Activated CD4-positive, alpha-beta memory T cell treated with anti-CD3 and anti-CD28 coated beads, Interleukin-2, amount 10 ng/mL, durations not matched to agents 7 days and 5 days (primary cell): Measurements from ENCODE around the gene METTL9. TPM values are rescaled to one million over a fixed set of nuclear protein-coding genes. Genes with fewer than 3 reads are reported as not detected.

Experiments used
- CTCF ChIA-PET: fragments of 350-600 bp; sonication (Branson Sonifier 250); formaldehyde crosslinking; loops from one replicate; lab custom pipeline; 2021; ENCODE audit warnings: antibody characterized with exemption, inconsistent platforms; lab: Charles Lee
- POLR2A ChIA-PET: fragments of 350-600 bp; sonication (Branson Sonifier 250); formaldehyde crosslinking; loops from one replicate; lab custom pipeline; 2021; ENCODE audit warnings: antibody characterized with exemption; lab: Charles Lee
- DNase-seq: peaks from one replicate; pipeline ENCODE4 v3.0.0-alpha.2; 2020
- H3K27ac Mint-ChIP-seq: one replicate; pipeline ENCODE4 v1.8.0; 2021; ENCODE audit warnings: mild to moderate bottlenecking, mixed read lengths
- H3K27me3 Mint-ChIP-seq: one replicate; pipeline ENCODE4 v1.8.0; 2021; ENCODE audit warnings: mixed read lengths
- H3K36me3 Mint-ChIP-seq: one replicate; pipeline ENCODE4 v1.8.0; 2021; ENCODE audit warnings: low read depth, mixed read lengths
- H3K4me1 Mint-ChIP-seq: one replicate; pipeline ENCODE4 v1.8.0; 2021; ENCODE audit warnings: mixed read lengths
- H3K4me3 Mint-ChIP-seq: one replicate; pipeline ENCODE4 v1.8.0; 2021; ENCODE audit warnings: mild to moderate bottlenecking, mixed read lengths
- H3K9me3 Mint-ChIP-seq: one replicate; pipeline ENCODE4 v1.8.0; 2021; ENCODE audit warnings: mixed read lengths
- total RNA-seq, 2 experiments: library from RNA; stranded (reverse); gene quantifications; one replicate each; pipeline ENCODE4 v1.2.3, GENCODE V29; 2021

The METTL9 gene
- total RNA-seq, 2 experiments from 2014 or later: 84.2 to 86.1 TPM

DNA sequence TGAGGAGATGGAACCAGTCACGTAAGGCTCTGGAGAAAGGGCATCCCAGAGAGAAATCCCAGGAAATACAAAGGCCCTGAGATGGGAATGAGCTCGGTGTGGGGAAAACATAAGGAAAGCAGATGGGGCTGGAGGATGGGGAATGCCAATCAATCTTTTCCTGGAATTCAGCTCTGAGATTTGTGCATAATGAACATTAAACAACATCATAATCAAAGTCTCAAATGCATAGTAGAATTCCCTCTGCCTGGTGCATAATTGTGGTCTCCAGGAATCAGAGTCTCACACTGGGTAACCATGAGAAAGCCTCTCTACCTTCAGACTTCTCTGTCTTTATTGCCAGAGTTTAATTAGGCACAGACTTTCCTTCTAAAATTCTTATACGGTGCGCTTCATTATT is 95.2 kb downstream of the METTL9 start:
- POLR2A ChIA-PET: no interaction called here
- DNase-seq: no peak
- Mint-ChIP-seq H3K4me3 (no peak overlapping the region), H3K4me1 (no peaks in the 10 kb centered on the region), H3K27me3 (peaks cover 7% of the 10 kb centered on the region), H3K36me3 (no peaks in the 10 kb centered on the region), H3K9me3 (no peaks in the 10 kb centered on the region), H3K27ac (no peak overlapping the region)
- CTCF ChIA-PET: interaction anchor here (1.0 kb wide), 1 partner anchor 8 kb away, joined by 3 read pairs; no protein-coding TSS in a partner anchor

DNA sequence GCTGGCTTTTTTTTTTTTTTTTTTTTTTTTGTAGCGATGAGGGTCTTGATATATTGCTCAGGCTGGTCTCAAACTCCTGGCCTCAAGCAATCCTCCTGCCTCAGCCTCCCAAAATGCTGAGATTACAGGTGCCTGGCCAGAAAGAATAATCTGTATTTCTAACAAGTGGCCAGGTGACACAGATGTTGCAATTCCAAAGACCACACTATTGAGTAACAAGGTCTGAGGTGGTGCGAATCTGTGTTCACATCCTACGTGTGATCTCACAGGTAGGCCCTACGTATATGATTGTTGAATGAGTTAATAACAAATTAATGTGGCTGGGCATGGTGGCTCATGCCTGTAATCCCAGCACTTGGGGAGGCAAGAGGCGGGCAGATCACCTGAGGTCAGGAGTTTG is 97.7 kb downstream of the METTL9 start:
- Mint-ChIP-seq H3K27me3 (peaks cover 5% of the 10 kb centered on the region), H3K4me3 (no peak overlapping the region)
- CTCF ChIA-PET: interaction anchor here (0.9 kb wide), 1 partner anchor 40 kb away, joined by 3 read pairs; no protein-coding TSS in a partner anchor

DNA sequence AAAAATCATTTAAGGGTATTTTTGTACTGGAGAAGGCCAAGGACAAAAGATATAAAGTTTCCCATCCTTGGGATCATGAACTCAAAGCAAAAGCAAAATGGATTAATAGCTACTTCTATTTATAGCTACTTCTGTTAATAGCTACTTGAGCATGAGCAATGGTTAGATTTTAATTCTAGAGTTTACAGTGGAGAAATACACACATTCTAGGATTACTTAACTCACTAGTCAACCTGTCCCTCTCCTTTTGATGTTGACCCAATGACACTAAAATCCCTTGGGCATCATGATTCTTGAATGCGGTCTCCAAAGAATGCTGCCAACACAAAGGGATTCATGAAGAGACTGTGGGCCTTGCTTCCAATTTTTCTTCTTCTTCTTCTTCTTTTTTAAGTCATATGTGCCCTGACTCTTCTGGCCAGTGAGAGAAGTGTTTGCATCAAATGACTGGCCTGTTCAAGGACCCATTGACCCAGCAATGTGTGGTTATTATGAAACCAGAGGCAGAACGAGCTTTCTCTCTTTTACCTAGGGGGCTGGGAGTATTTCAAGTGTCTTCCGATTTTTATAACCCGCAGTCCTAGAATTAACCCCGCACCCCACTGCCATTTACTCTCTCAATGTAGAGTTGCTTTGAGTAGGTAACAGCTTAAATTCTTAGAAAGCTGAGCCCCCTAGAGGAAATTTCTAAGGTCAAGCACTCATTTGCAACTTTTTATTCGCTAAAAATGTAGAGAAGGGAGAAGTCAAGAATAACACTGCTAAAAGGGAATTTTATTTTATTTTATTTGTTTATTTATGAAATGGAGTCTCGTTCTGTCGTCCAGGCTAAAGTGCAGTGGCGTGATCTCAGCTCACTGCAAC is 99.0 kb downstream of the METTL9 start:
- Mint-ChIP-seq H3K9me3 (no peaks in the 10 kb centered on the region), H3K36me3 (no peaks in the 10 kb centered on the region), H3K27ac (no peak overlapping the region), H3K27me3 (peaks cover 5% of the 10 kb centered on the region), H3K4me1 (peaks cover 1% of the 10 kb centered on the region), H3K4me3 (no peak overlapping the region)
- no peak for DNase-seq
- CTCF ChIA-PET: interaction anchor here (1.0 to 1.5 kb wide), 2 partner anchors 10 to 41 kb away, joined by 3 to 7 read pairs; no protein-coding TSS in a partner anchor
- POLR2A ChIA-PET: no interaction called here

More for the DNA sequence above, 97.7 kb downstream of the METTL9 start:
- POLR2A ChIA-PET: no interaction called here
- Mint-ChIP-seq H3K27ac (no peak overlapping the region), H3K9me3 (no peaks in the 10 kb centered on the region), H3K36me3 (no peaks in the 10 kb centered on the region), H3K4me1 (no peaks in the 10 kb centered on the region)
- DNase-seq: no peak

DNA sequence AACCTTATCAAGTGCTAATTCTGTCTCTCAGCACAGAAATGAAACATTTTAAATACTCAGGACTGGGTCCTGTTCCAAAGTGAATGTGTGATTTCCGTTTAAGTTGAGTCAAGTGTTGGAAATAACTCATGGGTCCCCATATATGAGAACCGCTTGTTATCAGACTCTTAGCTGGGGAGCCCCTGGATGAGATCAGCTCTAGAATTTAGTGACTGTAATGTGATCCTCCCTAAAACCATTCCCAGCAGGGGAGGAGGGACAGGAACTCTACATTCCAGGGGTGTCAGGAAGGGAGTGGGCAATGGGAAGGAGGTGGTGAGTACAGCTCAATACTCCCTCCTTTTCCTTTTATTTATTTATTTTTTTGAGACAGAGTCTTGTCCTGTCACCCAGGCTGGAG is 101.9 kb downstream of the METTL9 start:
- POLR2A ChIA-PET: no interaction called here
- CTCF ChIA-PET: interaction anchor here (0.6 to 1.7 kb wide), 5 partner anchors 17 to 117 kb away, joined by 3 to 7 read pairs (median 4); no protein-coding TSS in a partner anchor

DNA sequence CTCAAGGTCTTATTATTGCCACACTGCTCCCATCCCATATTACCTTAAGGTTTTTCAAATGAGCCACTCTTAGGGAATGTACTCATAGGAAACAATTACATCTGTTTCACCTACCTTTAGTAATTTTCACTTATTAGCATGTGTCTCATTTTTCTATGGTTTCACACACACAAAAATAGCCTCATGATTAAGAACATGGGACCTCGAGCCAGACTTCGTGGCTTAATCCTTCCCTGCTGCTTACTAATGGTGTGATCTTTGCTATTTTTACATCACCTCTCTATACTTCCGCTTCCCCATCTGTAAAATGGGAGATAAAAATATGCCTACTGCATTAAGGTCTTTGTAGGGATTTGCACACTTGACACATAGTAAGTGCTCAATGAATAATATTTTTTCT is 102.9 kb downstream of the METTL9 start:
- no peaks in the 10 kb centered on the region for H3K9me3 Mint-ChIP-seq
- no peaks in the 10 kb centered on the region for H3K36me3 Mint-ChIP-seq
- ChIA-PET CTCF (interaction anchor here (0.7 kb wide), 1 partner anchor 1194 kb away, joined by 3 read pairs; no protein-coding TSS in a partner anchor), POLR2A (no interaction called here)
- H3K27me3 Mint-ChIP-seq: peaks cover 2% of the 10 kb centered on the region
- H3K4me3 Mint-ChIP-seq: no peak overlapping the region
- peaks cover 7% of the 10 kb centered on the region for H3K4me1 Mint-ChIP-seq
- no peak for DNase-seq
- no peak overlapping the region for H3K27ac Mint-ChIP-seq

More for the DNA sequence above, 101.9 kb downstream of the METTL9 start:
- H3K36me3 Mint-ChIP-seq: no peaks in the 10 kb centered on the region
- DNase-seq: no peak
- no peak overlapping the region for H3K4me3 Mint-ChIP-seq
- no peak overlapping the region for H3K27ac Mint-ChIP-seq
- H3K4me1 Mint-ChIP-seq: peaks cover 7% of the 10 kb centered on the region
- no peaks in the 10 kb centered on the region for H3K9me3 Mint-ChIP-seq
- H3K27me3 Mint-ChIP-seq: peaks cover 2% of the 10 kb centered on the region

DNA sequence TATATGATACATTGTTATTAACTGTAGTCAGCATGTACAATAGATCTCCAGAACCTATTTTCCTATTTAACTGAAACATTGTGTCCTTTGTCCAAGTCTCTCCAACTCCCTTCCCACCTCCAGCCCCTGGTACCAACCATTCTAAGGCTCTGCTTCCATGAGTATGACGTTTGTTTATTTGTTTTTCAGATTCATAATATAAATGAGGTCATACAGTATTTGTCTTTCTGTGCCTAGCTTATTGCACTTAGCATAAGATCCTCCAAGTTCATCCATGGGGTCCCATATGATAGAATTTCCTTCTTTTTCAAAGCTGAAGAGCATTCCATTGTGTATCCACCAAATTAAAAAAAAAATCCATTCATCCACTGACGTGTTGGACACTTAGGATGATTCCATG is 103.8 kb downstream of the METTL9 start:
- no peaks in the 10 kb centered on the region for H3K9me3 Mint-ChIP-seq
- no peak for DNase-seq
- no peak overlapping the region for H3K27ac Mint-ChIP-seq
- POLR2A ChIA-PET: no interaction called here
- peaks cover 7% of the 10 kb centered on the region for H3K4me1 Mint-ChIP-seq
- H3K27me3 Mint-ChIP-seq: no peaks in the 10 kb centered on the region
- H3K4me3 Mint-ChIP-seq: no peak overlapping the region
- CTCF ChIA-PET: interaction anchor here (2.6 kb wide), 1 partner anchor 46 kb away, joined by 8 read pairs; no protein-coding TSS in a partner anchor
- no peaks in the 10 kb centered on the region for H3K36me3 Mint-ChIP-seq

DNA sequence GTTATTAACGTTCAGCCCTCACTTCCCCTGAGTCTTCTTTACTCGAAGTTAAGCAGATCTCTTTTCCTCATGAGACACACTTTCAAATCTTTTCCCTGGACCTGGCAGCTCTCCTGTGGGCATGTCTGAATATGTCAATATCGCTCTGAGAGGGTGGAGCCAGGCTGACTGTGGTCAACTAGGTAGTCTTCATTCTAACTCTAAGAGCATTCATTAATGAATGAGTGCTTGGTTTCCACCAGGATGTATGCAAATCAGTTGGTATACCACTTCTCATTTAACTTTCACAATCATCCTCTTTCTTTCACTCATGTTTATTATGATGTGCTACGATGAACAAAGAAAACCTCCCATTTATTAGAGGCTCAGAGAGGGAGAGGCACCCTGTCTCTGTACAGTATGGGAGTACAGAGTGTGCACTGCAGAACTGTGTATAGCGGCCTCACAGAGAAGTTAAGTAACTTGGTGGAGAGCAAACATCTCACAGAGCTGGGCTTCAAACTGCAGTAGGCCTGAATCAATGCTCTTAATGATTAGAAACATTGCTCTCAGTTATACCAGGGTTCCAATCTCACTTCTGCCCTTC is 104.3 kb downstream of the METTL9 start:
- no peaks in the 10 kb centered on the region for H3K9me3 Mint-ChIP-seq
- no peaks in the 10 kb centered on the region for H3K36me3 Mint-ChIP-seq
- ChIA-PET POLR2A (no interaction called here), CTCF (interaction anchor here (2.6 kb wide), 1 partner anchor 46 kb away, joined by 8 read pairs; no protein-coding TSS in a partner anchor)
- H3K27me3 Mint-ChIP-seq: no peaks in the 10 kb centered on the region
- H3K27ac Mint-ChIP-seq: no peak overlapping the region
- no peak for DNase-seq
- no peak overlapping the region for H3K4me3 Mint-ChIP-seq
- peaks cover 12% of the 10 kb centered on the region for H3K4me1 Mint-ChIP-seq

DNA sequence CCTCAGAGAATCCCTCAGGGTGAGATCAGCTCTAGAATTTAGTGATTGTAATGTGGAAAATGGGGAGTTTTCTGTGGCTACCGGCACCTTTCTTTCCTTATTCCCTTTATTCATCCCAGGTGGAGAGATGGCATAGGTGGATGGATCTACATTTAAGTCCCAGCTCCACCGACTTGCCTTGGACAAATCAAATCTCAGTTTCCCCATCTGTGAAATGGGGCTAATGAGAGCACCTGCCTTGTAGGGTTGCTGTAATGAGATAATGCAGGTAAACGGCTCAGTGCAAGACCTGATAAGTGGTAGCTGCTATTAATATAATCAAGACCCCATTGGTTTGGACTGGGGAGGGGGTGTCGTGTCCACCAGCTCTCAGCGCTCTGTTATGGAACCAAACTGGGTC is 104.9 kb downstream of the METTL9 start:
- H3K36me3 Mint-ChIP-seq: no peaks in the 10 kb centered on the region
- CTCF ChIA-PET: interaction anchor here (2.6 kb wide), 1 partner anchor 47 kb away, joined by 8 read pairs; no protein-coding TSS in a partner anchor
- H3K9me3 Mint-ChIP-seq: no peaks in the 10 kb centered on the region
- no peak for DNase-seq
- H3K27me3 Mint-ChIP-seq: no peaks in the 10 kb centered on the region
- peaks cover 12% of the 10 kb centered on the region for H3K4me1 Mint-ChIP-seq
- no peak overlapping the region for H3K4me3 Mint-ChIP-seq
- H3K27ac Mint-ChIP-seq: no peak overlapping the region
- POLR2A ChIA-PET: no interaction called here

DNA sequence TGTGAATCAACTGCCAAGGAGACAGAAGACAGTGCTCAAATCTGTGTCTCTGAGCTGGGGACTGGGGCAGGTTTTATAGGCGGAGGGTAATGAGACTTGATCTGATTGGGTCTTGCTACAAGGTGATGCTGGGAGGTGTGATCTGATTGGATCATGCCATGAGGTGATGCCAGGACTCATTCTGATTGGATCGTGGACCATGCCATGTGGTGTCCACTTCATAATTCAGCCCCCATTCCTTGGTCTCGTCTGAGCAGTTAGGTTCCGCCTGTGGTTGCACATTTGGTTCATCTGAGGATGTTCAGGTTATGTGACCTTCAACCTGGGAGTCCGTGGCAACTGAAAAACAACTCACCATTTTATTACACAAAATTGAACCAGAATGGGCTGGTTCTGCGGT is 105.4 kb downstream of the METTL9 start:
- CTCF ChIA-PET: interaction anchor here (1.1 to 2.6 kb wide), 2 partner anchors 17 to 47 kb away, joined by 3 to 8 read pairs; no protein-coding TSS in a partner anchor
- DNase-seq: no peak
- no peaks in the 10 kb centered on the region for H3K36me3 Mint-ChIP-seq
- H3K4me1 Mint-ChIP-seq: peaks cover 12% of the 10 kb centered on the region
- H3K9me3 Mint-ChIP-seq: no peaks in the 10 kb centered on the region
- H3K27me3 Mint-ChIP-seq: no peaks in the 10 kb centered on the region
- POLR2A ChIA-PET: no interaction called here
- H3K4me3 Mint-ChIP-seq: no peak overlapping the region
- H3K27ac Mint-ChIP-seq: no peak overlapping the region

Other genes with a start within 250 kb of the METTL9 start
- gene IGSF6, start 53.0 kb downstream of the METTL9 start, total RNA-seq: under 1 TPM; 0.15 TPM
- under 1 TPM; 0.15 to 0.18 TPM for gene OTOA, start 64.4 kb downstream of the METTL9 start, total RNA-seq